Measurements from ENCODE around the gene MXD3. TPM values are rescaled to one million over a fixed set of nuclear protein-coding genes. Genes with fewer than 3 reads are reported as not detected.

The MXD3 gene
- total RNA-seq, 1 experiment from 2014 or later, result 36.3 TPM

DNA sequence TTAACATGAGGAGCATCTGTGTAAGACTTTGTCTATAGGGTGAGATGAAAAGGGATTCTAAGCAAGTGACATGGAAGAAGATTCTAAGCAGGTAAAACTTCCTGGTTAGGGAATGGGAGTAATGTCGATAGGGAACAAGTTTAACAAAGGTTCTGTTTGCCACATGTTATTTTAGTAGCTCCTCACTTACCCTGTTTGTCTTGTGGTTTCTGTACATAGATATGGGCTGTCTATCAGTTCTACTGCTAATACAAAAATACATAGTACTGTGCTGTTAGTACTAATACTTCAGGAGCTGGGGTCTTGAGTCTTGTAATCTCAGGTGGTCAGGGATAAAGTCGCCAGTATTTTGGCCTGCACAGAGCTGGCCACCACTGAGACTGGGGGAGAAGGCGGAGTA is 41.0 kb downstream of the MXD3 start:
- Mint-ChIP-seq H3K4me1 (ENCODE audit: low read depth, unreplicated experiment) (no peaks in the 10 kb centered on the region), H3K9me3 (ENCODE audit: low read depth, unreplicated experiment) (no peaks in the 10 kb centered on the region), H3K36me3 (ENCODE audit: insufficient read depth, unreplicated experiment) (peaks cover 18% of the 10 kb centered on the region), H3K27me3 (ENCODE audit: unreplicated experiment) (no peaks in the 10 kb centered on the region), H3K4me3 (ENCODE audit: low read depth, unreplicated experiment) (no peak overlapping the region), H3K27ac (ENCODE audit: unreplicated experiment) (no peak overlapping the region)
- no peak for DNase-seq
- intact Hi-C loops (cut with micrococcal nuclease; ENCODE audit: unreplicated experiment), result no loop called here
- no TSS peak for BruUV-seq (replicated peaks)
- CTCF ChIA-PET, result interaction anchor here (0.6 to 1.0 kb wide), 2 partner anchors 17 to 145 kb away, joined by 3 to 4 read pairs; no protein-coding TSS in a partner anchor
- TF ChIP-seq, protein P1, sequence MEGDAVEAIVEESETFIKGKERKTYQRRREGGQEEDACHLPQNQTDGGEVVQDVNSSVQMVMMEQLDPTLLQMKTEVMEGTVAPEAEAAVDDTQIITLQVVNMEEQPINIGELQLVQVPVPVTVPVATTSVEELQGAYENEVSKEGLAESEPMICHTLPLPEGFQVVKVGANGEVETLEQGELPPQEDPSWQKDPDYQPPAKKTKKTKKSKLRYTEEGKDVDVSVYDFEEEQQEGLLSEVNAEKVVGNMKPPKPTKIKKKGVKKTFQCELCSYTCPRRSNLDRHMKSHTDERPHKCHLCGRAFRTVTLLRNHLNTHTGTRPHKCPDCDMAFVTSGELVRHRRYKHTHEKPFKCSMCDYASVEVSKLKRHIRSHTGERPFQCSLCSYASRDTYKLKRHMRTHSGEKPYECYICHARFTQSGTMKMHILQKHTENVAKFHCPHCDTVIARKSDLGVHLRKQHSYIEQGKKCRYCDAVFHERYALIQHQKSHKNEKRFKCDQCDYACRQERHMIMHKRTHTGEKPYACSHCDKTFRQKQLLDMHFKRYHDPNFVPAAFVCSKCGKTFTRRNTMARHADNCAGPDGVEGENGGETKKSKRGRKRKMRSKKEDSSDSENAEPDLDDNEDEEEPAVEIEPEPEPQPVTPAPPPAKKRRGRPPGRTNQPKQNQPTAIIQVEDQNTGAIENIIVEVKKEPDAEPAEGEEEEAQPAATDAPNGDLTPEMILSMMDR (IDR thresholded peaks at IDR 0.05; ENCODE audit: unreplicated experiment), result no peak

DNA sequence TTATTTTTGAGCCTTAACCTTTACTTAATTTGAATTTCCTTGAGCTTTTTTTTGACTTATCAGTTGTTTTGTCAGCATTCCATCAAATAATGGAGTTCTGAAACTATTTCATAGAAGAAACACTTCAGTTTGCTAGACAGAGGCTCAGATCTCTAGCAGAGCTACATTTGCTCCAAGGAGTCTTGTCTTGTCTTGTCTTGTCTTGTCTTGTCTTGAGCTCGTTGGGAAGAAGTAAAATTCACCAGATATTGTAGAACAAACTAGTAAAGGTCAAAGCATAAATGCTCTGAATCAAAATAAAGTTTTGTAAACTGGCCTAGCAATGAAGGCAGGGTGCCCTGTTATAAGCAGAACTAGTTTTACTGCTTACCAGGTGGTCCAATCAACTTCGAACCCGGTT is 41.7 kb downstream of the MXD3 start:
- no TSS peak for BruUV-seq (replicated peaks)
- intact Hi-C loops (cut with micrococcal nuclease; ENCODE audit: unreplicated experiment), result no loop called here
- CTCF ChIA-PET, result interaction anchor here (0.6 to 1.0 kb wide), 2 partner anchors 17 to 144 kb away, joined by 3 to 4 read pairs; no protein-coding TSS in a partner anchor
- TF ChIP-seq, protein P1 (IDR thresholded peaks at IDR 0.05; ENCODE audit: unreplicated experiment), result no peak
- no peak for DNase-seq
- Mint-ChIP-seq H3K9me3 (ENCODE audit: low read depth, unreplicated experiment) (no peaks in the 10 kb centered on the region), H3K27me3 (ENCODE audit: unreplicated experiment) (no peaks in the 10 kb centered on the region), H3K27ac (ENCODE audit: unreplicated experiment) (no peak overlapping the region), H3K4me3 (ENCODE audit: low read depth, unreplicated experiment) (no peak overlapping the region), H3K36me3 (ENCODE audit: insufficient read depth, unreplicated experiment) (peaks cover 18% of the 10 kb centered on the region), H3K4me1 (ENCODE audit: low read depth, unreplicated experiment) (no peaks in the 10 kb centered on the region)

DNA sequence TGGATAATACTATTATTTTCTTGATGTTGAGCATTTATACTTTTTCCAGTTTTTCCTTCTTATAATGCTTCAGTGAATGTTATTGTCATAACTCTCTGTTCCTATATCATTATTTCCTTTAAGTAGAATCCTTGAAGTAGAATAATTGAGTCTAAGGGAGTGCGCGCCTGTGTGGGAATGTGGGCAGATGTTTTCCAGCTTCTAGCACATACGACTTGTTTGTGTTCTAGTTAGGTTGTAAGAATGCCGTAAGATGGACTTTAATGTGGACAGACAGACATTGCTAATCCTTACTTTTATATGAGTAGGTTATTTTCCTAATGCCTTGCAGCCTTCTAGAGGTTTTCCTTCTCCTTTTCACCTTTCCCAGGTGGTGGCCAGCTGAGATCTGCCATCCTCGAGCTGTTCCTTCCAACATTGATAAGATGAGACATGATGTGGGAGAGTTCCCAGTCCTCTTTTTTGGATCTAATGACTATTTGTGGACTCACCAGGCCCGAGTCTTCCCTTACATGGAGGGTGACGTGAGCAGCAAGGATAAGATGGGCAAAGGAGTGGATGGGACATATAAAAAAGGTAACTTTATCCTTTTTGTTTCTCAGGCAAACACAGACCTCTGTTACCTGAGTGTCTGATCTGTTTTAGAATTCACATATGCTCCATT is 42.3 kb downstream of the MXD3 start:
- H3K36me3 Mint-ChIP-seq (ENCODE audit: insufficient read depth, unreplicated experiment), result peaks cover 18% of the 10 kb centered on the region
- CTCF ChIA-PET, result no interaction called here

DNA sequence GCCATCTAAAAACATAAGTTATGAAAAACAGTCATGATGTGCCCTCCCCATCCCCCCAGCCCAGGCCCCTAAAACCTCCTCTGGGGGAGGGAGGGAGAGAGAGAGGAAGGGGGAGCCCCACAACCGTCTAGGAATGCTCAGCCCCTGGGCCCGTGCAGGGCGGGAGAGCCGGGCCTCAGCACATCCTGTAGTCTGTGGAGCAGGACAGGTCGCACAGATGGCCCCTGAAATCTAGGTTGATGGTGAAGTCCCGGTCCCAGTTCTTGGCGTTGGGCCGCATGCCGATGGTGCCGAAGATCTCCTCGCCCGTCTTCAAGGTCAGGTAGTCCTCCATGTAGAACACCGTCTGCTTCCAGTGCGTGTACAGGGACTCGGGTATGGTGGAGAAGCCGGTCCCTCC is 46.3 kb downstream of the MXD3 start:
- peaks cover 19% of the 10 kb centered on the region for H3K36me3 Mint-ChIP-seq (ENCODE audit: insufficient read depth, unreplicated experiment)
- CTCF ChIA-PET, result no interaction called here
- no peak overlapping the region for H3K27ac Mint-ChIP-seq (ENCODE audit: unreplicated experiment)
- H3K4me1 Mint-ChIP-seq (ENCODE audit: low read depth, unreplicated experiment), result no peaks in the 10 kb centered on the region
- no peak overlapping the region for H3K4me3 Mint-ChIP-seq (ENCODE audit: low read depth, unreplicated experiment)
- TF ChIP-seq, protein P1 (IDR thresholded peaks at IDR 0.05; ENCODE audit: unreplicated experiment), result no peak
- no peak for DNase-seq
- no peaks in the 10 kb centered on the region for H3K27me3 Mint-ChIP-seq (ENCODE audit: unreplicated experiment)
- BruUV-seq (replicated peaks), result no TSS peak
- no peaks in the 10 kb centered on the region for H3K9me3 Mint-ChIP-seq (ENCODE audit: low read depth, unreplicated experiment)
- intact Hi-C loops (cut with micrococcal nuclease; ENCODE audit: unreplicated experiment), result no loop called here

More for the DNA sequence above, 42.3 kb downstream of the MXD3 start:
- BruUV-seq (replicated peaks), result no TSS peak
- DNase-seq, result no peak
- H3K9me3 Mint-ChIP-seq (ENCODE audit: low read depth, unreplicated experiment), result no peaks in the 10 kb centered on the region
- no peak overlapping the region for H3K27ac Mint-ChIP-seq (ENCODE audit: unreplicated experiment)
- H3K27me3 Mint-ChIP-seq (ENCODE audit: unreplicated experiment), result no peaks in the 10 kb centered on the region
- no peak overlapping the region for H3K4me3 Mint-ChIP-seq (ENCODE audit: low read depth, unreplicated experiment)
- no peaks in the 10 kb centered on the region for H3K4me1 Mint-ChIP-seq (ENCODE audit: low read depth, unreplicated experiment)
- intact Hi-C loops (cut with micrococcal nuclease; ENCODE audit: unreplicated experiment), result no loop called here
- TF ChIP-seq, protein P1 (IDR thresholded peaks at IDR 0.05; ENCODE audit: unreplicated experiment), result no peak

Measured in Calu3 (cell line).